DND-41 (cell line): Measurements from ENCODE around the gene GLRA1.

Experiments used
- ATAC-seq: fragments of 200-7000 bp; cut with Tn5 transposase; 3 replicates; pipeline ENCODE4 v1.9.1; 2021; ENCODE audit warnings: low read depth; ENCODE audit not compliant: insufficient read depth
- DNase-seq: peaks from one replicate; pipeline ENCODE4 v3.0.0-alpha.2; 2020
- H2AFZ ChIP-seq: 2 replicates; pipeline ENCODE4 v1.6.0; 2012; ENCODE audit warnings: low read depth, low read length
- H3K27ac ChIP-seq: 2 replicates; pipeline ENCODE4 v1.5.1; 2012; ENCODE audit warnings: low read length, inconsistent platforms
- H3K27me3 ChIP-seq: fragments of 200-600 bp; sonication (generic); 2 replicates; pipeline ENCODE4 v1.6.0; 2012; ENCODE audit warnings: low read length, mild to moderate bottlenecking, inconsistent platforms; ENCODE audit not compliant: insufficient read depth, poor library complexity
- H3K36me3 ChIP-seq: 2 replicates; pipeline ENCODE4 v1.5.1; 2012; ENCODE audit warnings: low read length, inconsistent platforms; ENCODE audit not compliant: insufficient read depth
- H3K4me1 ChIP-seq: 2 replicates; pipeline ENCODE4 v1.5.1; 2012; ENCODE audit warnings: mild to moderate bottlenecking, low read length; ENCODE audit not compliant: insufficient read depth
- H3K4me2 ChIP-seq: 2 replicates; pipeline ENCODE4 v1.6.0; 2012; ENCODE audit warnings: mild to moderate bottlenecking, moderate library complexity, low read length, inconsistent platforms; ENCODE audit not compliant: insufficient read depth
- H3K4me3 ChIP-seq, 2 experiments: fragments of 200-600 bp in 1 of 2; shearing (Covaris generic) in 1 of 2; 2 replicates each; pipeline ENCODE4 v1.5.1; 2012 to 2016; ENCODE audit warnings: inconsistent platforms in 2 of 2, low read length in 2 of 2, mild to moderate bottlenecking in 2 of 2, low read depth in 1 of 2, moderate library complexity in 1 of 2
- H3K79me2 ChIP-seq: 2 replicates; pipeline ENCODE4 v1.6.0; 2012; ENCODE audit warnings: low read length, inconsistent platforms; ENCODE audit not compliant: insufficient read depth
- H3K9ac ChIP-seq: 2 replicates; pipeline ENCODE4 v1.6.0; 2012; ENCODE audit warnings: low read depth, mild to moderate bottlenecking, inconsistent platforms, low read length, moderate library complexity
- H3K9me3 ChIP-seq: 2 replicates; pipeline ENCODE4 v1.5.1; 2012; ENCODE audit warnings: low read length, moderate library complexity, mild to moderate bottlenecking, inconsistent platforms; ENCODE audit not compliant: insufficient read depth, severe bottlenecking
- H4K20me1 ChIP-seq: 2 replicates; pipeline ENCODE4 v1.6.0; 2012; ENCODE audit warnings: low read length; ENCODE audit not compliant: insufficient read depth
- EZH2 ChIP-seq: IDR thresholded peaks from 3 replicates; pipeline ENCODE4 v1.6.1; 2012; ENCODE audit warnings: borderline replicate concordance, low read depth, mild to moderate bottlenecking, moderate library complexity, low read length, inconsistent platforms; ENCODE audit not compliant: severe bottlenecking
- TF ChIP-seq, protein P1 (sequence below): IDR thresholded peaks from 2 replicates; pipeline ENCODE4 v1.5.1; 2012; ENCODE audit warnings: borderline replicate concordance, low read length, moderate library complexity, mild to moderate bottlenecking; ENCODE audit not compliant: poor library complexity, severe bottlenecking; ENCODE audit errors: extremely low read depth

Gene GLRA1

DNA sequence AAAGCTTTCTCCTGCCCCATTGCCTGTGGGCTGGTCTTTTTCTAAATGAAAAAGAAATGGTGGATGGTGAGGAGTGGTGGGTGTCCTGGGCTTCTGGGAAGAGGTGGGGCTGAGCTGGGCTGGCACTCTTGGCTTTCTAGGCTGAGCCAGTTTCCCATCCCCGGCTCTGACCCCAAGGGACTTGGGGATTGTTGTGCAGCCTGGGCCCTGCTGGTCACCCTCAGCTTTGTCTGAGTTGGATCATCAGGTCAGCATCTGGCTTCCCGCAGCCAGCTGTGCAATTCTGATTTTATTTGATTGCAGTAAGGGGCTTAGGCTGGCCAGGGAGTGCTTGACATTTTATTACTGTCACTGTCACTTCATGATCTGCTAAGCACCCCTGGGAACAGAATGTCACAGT is 25.3 kb downstream of the GLRA1 start:
- TF ChIP-seq, protein P1, sequence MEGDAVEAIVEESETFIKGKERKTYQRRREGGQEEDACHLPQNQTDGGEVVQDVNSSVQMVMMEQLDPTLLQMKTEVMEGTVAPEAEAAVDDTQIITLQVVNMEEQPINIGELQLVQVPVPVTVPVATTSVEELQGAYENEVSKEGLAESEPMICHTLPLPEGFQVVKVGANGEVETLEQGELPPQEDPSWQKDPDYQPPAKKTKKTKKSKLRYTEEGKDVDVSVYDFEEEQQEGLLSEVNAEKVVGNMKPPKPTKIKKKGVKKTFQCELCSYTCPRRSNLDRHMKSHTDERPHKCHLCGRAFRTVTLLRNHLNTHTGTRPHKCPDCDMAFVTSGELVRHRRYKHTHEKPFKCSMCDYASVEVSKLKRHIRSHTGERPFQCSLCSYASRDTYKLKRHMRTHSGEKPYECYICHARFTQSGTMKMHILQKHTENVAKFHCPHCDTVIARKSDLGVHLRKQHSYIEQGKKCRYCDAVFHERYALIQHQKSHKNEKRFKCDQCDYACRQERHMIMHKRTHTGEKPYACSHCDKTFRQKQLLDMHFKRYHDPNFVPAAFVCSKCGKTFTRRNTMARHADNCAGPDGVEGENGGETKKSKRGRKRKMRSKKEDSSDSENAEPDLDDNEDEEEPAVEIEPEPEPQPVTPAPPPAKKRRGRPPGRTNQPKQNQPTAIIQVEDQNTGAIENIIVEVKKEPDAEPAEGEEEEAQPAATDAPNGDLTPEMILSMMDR, result no peak
- TF ChIP-seq EZH2, result no peak
- no peak overlapping the region for H3K9ac ChIP-seq
- no peak overlapping the region for H3K27ac ChIP-seq
- H4K20me1 ChIP-seq, result no peaks in the 10 kb centered on the region
- H3K4me3 ChIP-seq, result no peak overlapping the region
- ATAC-seq, result no peak
- H3K36me3 ChIP-seq, result no peaks in the 10 kb centered on the region
- no peaks in the 10 kb centered on the region for H3K79me2 ChIP-seq
- no peaks in the 10 kb centered on the region for H3K9me3 ChIP-seq
- no peak overlapping the region for H3K4me2 ChIP-seq
- H3K4me1 ChIP-seq, result no peaks in the 10 kb centered on the region
- peaks cover 2% of the 10 kb centered on the region for H3K27me3 ChIP-seq
- no peak overlapping the region for H2AFZ ChIP-seq
- DNase-seq, result no peak

DNA sequence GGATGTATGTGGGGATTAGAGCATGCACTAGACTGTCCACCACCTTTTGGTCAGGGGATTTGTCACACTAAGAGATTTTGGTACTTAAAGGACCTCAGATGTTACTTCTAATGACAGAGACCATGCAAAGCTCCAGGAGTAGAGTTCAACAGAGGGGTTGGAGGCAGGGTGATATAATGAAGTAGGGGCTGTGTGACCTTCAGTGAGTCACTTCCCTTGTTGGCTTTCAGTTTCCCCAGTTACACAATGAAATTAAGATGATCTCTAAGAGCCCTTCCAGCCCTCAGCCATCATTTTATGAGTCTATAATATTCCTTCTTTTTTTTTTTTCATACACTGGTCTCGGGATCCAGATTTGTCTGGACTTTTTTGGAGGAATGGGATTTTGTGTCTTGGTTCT is 26.8 kb downstream of the GLRA1 start:
- no peaks in the 10 kb centered on the region for H4K20me1 ChIP-seq
- ATAC-seq, result no peak

DNA sequence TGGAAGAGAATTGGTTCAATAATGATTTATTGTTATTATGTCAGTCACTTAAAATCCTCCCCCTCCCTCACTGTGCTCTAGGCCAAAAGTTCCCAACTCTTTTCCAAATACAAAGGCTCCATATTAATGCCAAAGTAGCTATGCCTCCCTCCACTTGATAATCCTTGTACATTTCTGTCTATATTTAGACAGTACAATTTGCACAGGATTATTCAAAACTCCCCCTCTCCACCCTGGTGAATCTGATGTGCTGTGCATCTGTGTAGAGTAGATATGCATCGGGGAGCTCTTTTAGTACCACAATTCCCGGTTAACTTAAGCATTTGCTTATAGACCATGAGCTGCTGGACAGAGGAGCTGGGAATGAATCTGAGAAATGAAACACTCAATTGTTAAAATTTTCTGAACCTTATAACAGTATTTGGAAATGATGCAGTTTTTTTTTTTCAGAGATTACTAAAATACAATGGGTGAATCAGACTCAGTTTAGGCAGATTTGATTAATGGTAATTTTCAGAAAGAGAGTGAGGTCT is 27.6 kb downstream of the GLRA1 start:
- H3K27ac ChIP-seq, result no peak overlapping the region

More for the DNA sequence above, 26.8 kb downstream of the GLRA1 start:
- H3K27me3 ChIP-seq, result peaks cover 2% of the 10 kb centered on the region
- no peak overlapping the region for H3K4me3 ChIP-seq
- no peak overlapping the region for H3K27ac ChIP-seq
- no peaks in the 10 kb centered on the region for H3K36me3 ChIP-seq
- no peak overlapping the region for H3K9ac ChIP-seq
- no peaks in the 10 kb centered on the region for H3K4me1 ChIP-seq
- H3K4me2 ChIP-seq, result no peak overlapping the region
- TF ChIP-seq, protein P1, result no peak
- no peak for TF ChIP-seq EZH2
- no peak for DNase-seq
- H3K9me3 ChIP-seq, result no peaks in the 10 kb centered on the region
- H3K79me2 ChIP-seq, result no peaks in the 10 kb centered on the region
- no peak overlapping the region for H2AFZ ChIP-seq

More for the DNA sequence above, 27.6 kb downstream of the GLRA1 start:
- H3K4me3 ChIP-seq, result no peak overlapping the region
- H3K4me1 ChIP-seq, result no peaks in the 10 kb centered on the region
- H3K9ac ChIP-seq, result no peak overlapping the region
- no peaks in the 10 kb centered on the region for H3K9me3 ChIP-seq
- no peaks in the 10 kb centered on the region for H3K36me3 ChIP-seq
- ATAC-seq (no peak), DNase-seq (no peak)
- peaks cover 2% of the 10 kb centered on the region for H3K27me3 ChIP-seq
- no peaks in the 10 kb centered on the region for H3K79me2 ChIP-seq
- no peak for TF ChIP-seq EZH2
- TF ChIP-seq, protein P1, result no peak
- no peak overlapping the region for H2AFZ ChIP-seq
- H4K20me1 ChIP-seq, result no peaks in the 10 kb centered on the region
- no peak overlapping the region for H3K4me2 ChIP-seq
